H9 (cell line): Measurements from ENCODE around the gene RSU1. TPM values are rescaled to one million over a fixed set of nuclear protein-coding genes. Genes with fewer than 3 reads are reported as not detected.

Experiments used
- DNase-seq: peaks from one replicate; pipeline ENCODE4 v3.0.0-alpha.2; 2017
- H2AFZ ChIP-seq: one replicate; pipeline ENCODE4 v1.6.1; 2013; ENCODE audit warnings: mild to moderate bottlenecking, low read length, control low read depth, moderate library complexity
- H2AK5ac ChIP-seq: 2 replicates; pipeline ENCODE4 v1.6.1; 2013; ENCODE audit warnings: low read length, control low read depth, mixed read lengths; ENCODE audit not compliant: insufficient read length
- H2BK120ac ChIP-seq: one replicate; pipeline ENCODE4 v1.6.1; 2013; ENCODE audit warnings: low read depth, mild to moderate bottlenecking, low read length, control low read depth, inconsistent platforms; ENCODE audit not compliant: poor library complexity, severe bottlenecking
- H2BK12ac ChIP-seq: 2 replicates; pipeline ENCODE4 v1.6.1; 2013; ENCODE audit warnings: low read length, control low read depth, mixed read lengths, low read depth; ENCODE audit not compliant: insufficient read length
- H2BK15ac ChIP-seq: 2 replicates; pipeline ENCODE4 v1.6.1; 2013; ENCODE audit warnings: low read depth, low read length, control low read depth
- H2BK20ac ChIP-seq: one replicate; pipeline ENCODE4 v1.6.1; 2013; ENCODE audit warnings: low read depth, mild to moderate bottlenecking, low read length, control low read depth, inconsistent platforms; ENCODE audit not compliant: poor library complexity, severe bottlenecking
- H2BK5ac ChIP-seq: 2 replicates; pipeline ENCODE4 v1.6.1; 2013; ENCODE audit warnings: low read length, control low read depth, mixed read lengths; ENCODE audit not compliant: insufficient read length
- H3K14ac ChIP-seq: 2 replicates; pipeline ENCODE4 v1.6.1; 2013; ENCODE audit warnings: low read length, control low read depth; ENCODE audit not compliant: insufficient read depth
- H3K18ac ChIP-seq: 2 replicates; pipeline ENCODE4 v1.6.1; 2013; ENCODE audit warnings: low read depth, mild to moderate bottlenecking, mixed read lengths, low read length, control low read depth; ENCODE audit not compliant: insufficient read length
- H3K23ac ChIP-seq: 2 replicates; pipeline ENCODE4 v1.6.1; 2013; ENCODE audit warnings: low read length, control low read depth, mixed read lengths, low read depth; ENCODE audit not compliant: insufficient read length
- H3K23me2 ChIP-seq: 2 replicates; pipeline ENCODE4 v1.6.1; 2013; ENCODE audit warnings: low read depth, mild to moderate bottlenecking, mixed read lengths, low read length, control low read depth; ENCODE audit not compliant: insufficient read length, poor library complexity, severe bottlenecking
- H3K27ac ChIP-seq: 2 replicates; pipeline ENCODE4 v1.5.1; 2013; ENCODE audit warnings: low read length, control low read depth, mixed read lengths, low read depth; ENCODE audit not compliant: insufficient read length
- H3K27me3 ChIP-seq: 2 replicates; pipeline ENCODE4 v1.6.1; 2013; ENCODE audit warnings: low read length, control low read depth, inconsistent platforms; ENCODE audit not compliant: insufficient read depth
- H3K4ac ChIP-seq: 2 replicates; pipeline ENCODE4 v1.6.1; 2013; ENCODE audit warnings: low read depth, mild to moderate bottlenecking, control low read depth, inconsistent platforms, low read length, moderate library complexity
- H3K4me1 ChIP-seq: 2 replicates; pipeline ENCODE4 v1.6.1; 2013; ENCODE audit warnings: low read length, control low read depth, inconsistent platforms; ENCODE audit not compliant: insufficient read depth
- H3K4me2 ChIP-seq: 2 replicates; pipeline ENCODE4 v1.6.1; 2013; ENCODE audit warnings: low read length, control low read depth, mixed read lengths; ENCODE audit not compliant: insufficient read length, insufficient read depth
- H3K56ac ChIP-seq: 2 replicates; pipeline ENCODE4 v1.6.1; 2013; ENCODE audit warnings: low read depth, mild to moderate bottlenecking, mixed read lengths, low read length, control low read depth; ENCODE audit not compliant: insufficient read length
- H3K79me1 ChIP-seq: 2 replicates; pipeline ENCODE4 v1.6.1; 2013; ENCODE audit warnings: low read depth, mild to moderate bottlenecking, moderate library complexity, low read length, control low read depth, inconsistent platforms; ENCODE audit not compliant: insufficient read depth, poor library complexity, severe bottlenecking
- H3K79me2 ChIP-seq: 2 replicates; pipeline ENCODE4 v1.6.1; 2013; ENCODE audit warnings: low read length, control low read depth, inconsistent platforms; ENCODE audit not compliant: insufficient read depth
- H3K9ac ChIP-seq: 2 replicates; pipeline ENCODE4 v1.6.1; 2013; ENCODE audit warnings: low read length, control low read depth, mixed read lengths; ENCODE audit not compliant: insufficient read length; ENCODE audit errors: extremely low read depth
- H3K9me3 ChIP-seq: one replicate; pipeline ENCODE4 v1.6.1; 2013; ENCODE audit warnings: low read depth, low read length, inconsistent platforms; ENCODE audit not compliant: control insufficient read depth
- H3T11ph ChIP-seq: one replicate; pipeline ENCODE4 v1.6.1; 2013; ENCODE audit warnings: mild to moderate bottlenecking, low read length, control low read depth, inconsistent platforms
- H4K20me1 ChIP-seq: one replicate; pipeline ENCODE4 v1.6.1; 2013; ENCODE audit not compliant: control insufficient read depth, insufficient read length, insufficient read depth
- H4K5ac ChIP-seq: 2 replicates; pipeline ENCODE4 v1.6.1; 2013; ENCODE audit warnings: low read depth, mild to moderate bottlenecking, mixed read lengths, low read length, control low read depth; ENCODE audit not compliant: insufficient read length
- H4K8ac ChIP-seq: replicated peaks from 2 replicates; pipeline ENCODE4 v1.6.1; 2013; ENCODE audit warnings: low read length, control low read depth, mixed read lengths, low read depth; ENCODE audit not compliant: insufficient read length
- H4K91ac ChIP-seq: 2 replicates; pipeline ENCODE4 v1.6.1; 2013; ENCODE audit warnings: low read depth, mild to moderate bottlenecking, moderate library complexity, mixed read lengths, low read length, control low read depth; ENCODE audit not compliant: insufficient read length
- H3K27ac Mint-ChIP-seq, 3 experiments: 2 replicates in 2 of 3; 3 replicates in 1 of 3; pipeline ENCODE4 v1.8.0; 2020 to 2021; ENCODE audit warnings: mixed read lengths in 3 of 3, mild to moderate bottlenecking in 1 of 3, moderate library complexity in 1 of 3
- H3K27me3 Mint-ChIP-seq: 2 replicates; pipeline ENCODE4 v1.8.0; 2021; ENCODE audit warnings: low read depth, mild to moderate bottlenecking, moderate library complexity, mixed read lengths
- H3K36me3 Mint-ChIP-seq, 3 experiments: 2 replicates in 2 of 3; 3 replicates in 1 of 3; pipeline ENCODE4 v1.8.0; 2020 to 2021; ENCODE audit warnings: low read depth in 3 of 3, mixed read lengths in 3 of 3; ENCODE audit not compliant: insufficient read depth in 1 of 3
- H3K4me1 Mint-ChIP-seq, 2 experiments: 2 replicates each; pipeline ENCODE4 v1.8.0; 2020; ENCODE audit warnings: mixed read lengths in 2 of 2
- H3K4me3 Mint-ChIP-seq, 2 experiments: 2 replicates in 1 of 2; 3 replicates in 1 of 2; pipeline ENCODE4 v1.8.0; 2020 to 2021; ENCODE audit warnings: mild to moderate bottlenecking in 2 of 2, mixed read lengths in 2 of 2, moderate library complexity in 1 of 2
- H3K9me3 Mint-ChIP-seq, 2 experiments: 2 replicates in 1 of 2; 3 replicates in 1 of 2; pipeline ENCODE4 v1.8.0; 2020; ENCODE audit warnings: mild to moderate bottlenecking in 2 of 2, mixed read lengths in 2 of 2, moderate library complexity in 1 of 2
- WGBS: extraction: QIAGEN DNeasy Blood & Tissue Kit; methylation state at CpG from one replicate; pipeline ENCODE4 v1.1.7; 2013; ENCODE audit warnings: missing lambda C conversion rate, low lambda C conversion rate, mixed read lengths; ENCODE audit not compliant: insufficient read length; ENCODE audit errors: extremely low coverage; 5-methylcytosine and 5-hydroxymethylcytosine counted together
- total RNA-seq: library from RNA; stranded (reverse); gene quantifications from 2 replicates; pipeline ENCODE4 v1.2.1, GENCODE V29; 2021
- TF ChIP-seq, protein P1 (sequence below): fragments of 200-600 bp; sonication (generic); conservative IDR thresholded peaks from 3 replicates; pipeline ENCODE4 v1.8.0; 2021; ENCODE audit warnings: antibody characterized with exemption, mild to moderate bottlenecking

Gene RSU1
- total RNA-seq, 1 experiment from 2014 or later = 59.4 TPM

DNA sequence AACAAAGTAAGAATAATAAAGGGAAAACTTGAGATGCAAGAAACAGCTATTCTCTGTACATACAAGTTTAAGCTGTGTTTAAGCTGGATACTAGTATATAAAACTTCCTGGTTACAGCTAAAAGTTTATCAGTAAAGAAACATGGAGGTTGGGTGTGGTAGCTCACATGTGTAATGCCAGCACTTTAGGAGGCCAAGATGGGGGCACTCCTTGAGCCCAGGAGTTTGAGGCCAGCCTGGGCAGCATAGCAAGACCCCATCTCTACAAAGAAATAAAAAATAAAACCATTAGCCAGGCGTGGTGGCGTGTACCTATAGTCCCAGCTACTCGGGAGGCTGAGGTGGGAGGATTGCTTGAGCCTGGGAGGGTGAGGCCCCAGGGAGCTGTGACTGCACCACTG, 3.2 kb downstream of the RSU1 start:
- H3T11ph ChIP-seq = no peak overlapping the region
- no peak overlapping the region for H3K4ac ChIP-seq
- H3K27me3 ChIP-seq = no peaks in the 10 kb centered on the region
- no peak overlapping the region for H3K14ac ChIP-seq
- no peaks in the 10 kb centered on the region for H3K79me2 ChIP-seq
- DNase-seq = no peak
- H2BK5ac ChIP-seq = no peak overlapping the region
- H2AFZ ChIP-seq = no peak overlapping the region
- H3K9ac ChIP-seq = no peak overlapping the region
- no peak overlapping the region for H4K91ac ChIP-seq
- peaks cover 4% of the 10 kb centered on the region for H3K23me2 ChIP-seq
- H3K56ac ChIP-seq = no peak overlapping the region
- no peaks in the 10 kb centered on the region for H3K79me1 ChIP-seq
- no peak overlapping the region for H2BK12ac ChIP-seq
- H3K4me1 Mint-ChIP-seq = peaks cover 14% of the 10 kb centered on the region in 2 experiments
- no peak overlapping the region for H2BK20ac ChIP-seq
- no peaks in the 10 kb centered on the region for H4K20me1 ChIP-seq
- H3K27ac ChIP-seq = no peak overlapping the region
- WGBS = no CpG with 5 or more reads among the region's 3 CpGs
- H3K27me3 Mint-ChIP-seq = no peaks in the 10 kb centered on the region; the same call in 1 of the 2 replicates
- H3K23ac ChIP-seq = no peak overlapping the region
- TF ChIP-seq, protein P1, sequence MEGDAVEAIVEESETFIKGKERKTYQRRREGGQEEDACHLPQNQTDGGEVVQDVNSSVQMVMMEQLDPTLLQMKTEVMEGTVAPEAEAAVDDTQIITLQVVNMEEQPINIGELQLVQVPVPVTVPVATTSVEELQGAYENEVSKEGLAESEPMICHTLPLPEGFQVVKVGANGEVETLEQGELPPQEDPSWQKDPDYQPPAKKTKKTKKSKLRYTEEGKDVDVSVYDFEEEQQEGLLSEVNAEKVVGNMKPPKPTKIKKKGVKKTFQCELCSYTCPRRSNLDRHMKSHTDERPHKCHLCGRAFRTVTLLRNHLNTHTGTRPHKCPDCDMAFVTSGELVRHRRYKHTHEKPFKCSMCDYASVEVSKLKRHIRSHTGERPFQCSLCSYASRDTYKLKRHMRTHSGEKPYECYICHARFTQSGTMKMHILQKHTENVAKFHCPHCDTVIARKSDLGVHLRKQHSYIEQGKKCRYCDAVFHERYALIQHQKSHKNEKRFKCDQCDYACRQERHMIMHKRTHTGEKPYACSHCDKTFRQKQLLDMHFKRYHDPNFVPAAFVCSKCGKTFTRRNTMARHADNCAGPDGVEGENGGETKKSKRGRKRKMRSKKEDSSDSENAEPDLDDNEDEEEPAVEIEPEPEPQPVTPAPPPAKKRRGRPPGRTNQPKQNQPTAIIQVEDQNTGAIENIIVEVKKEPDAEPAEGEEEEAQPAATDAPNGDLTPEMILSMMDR = no peak
- H3K4me2 ChIP-seq = no peak overlapping the region
- no peak overlapping the region for H2BK120ac ChIP-seq
- no peak overlapping the region; a peak in 1 of 7 replicates for H3K27ac Mint-ChIP-seq
- H2BK15ac ChIP-seq = no peak overlapping the region
- no peaks in the 10 kb centered on the region for H3K9me3 ChIP-seq
- no peaks in the 10 kb centered on the region for H3K9me3 Mint-ChIP-seq
- H4K8ac ChIP-seq = no peak overlapping the region
- no peak overlapping the region for H2AK5ac ChIP-seq
- no peak overlapping the region for H4K5ac ChIP-seq
- H3K18ac ChIP-seq = no peak overlapping the region
- H3K4me1 ChIP-seq = 0 out of 2 replicates have a peak, but pooled peaks cover 2% of the 10 kb centered on the region
- no peak overlapping the region for H3K4me3 Mint-ChIP-seq
- H3K36me3 Mint-ChIP-seq = peaks cover 0 to 4% (median 3%) of the 10 kb centered on the region in 3 experiments; a peak in 3 of 7 replicates
